GM12878 (cell line): ENCODE measurements around the gene ZNF350.
"Not testable (repeated sequence)": the region's sequence is repeated elsewhere in the genome, so short reads cannot be mapped to it uniquely, and the experiment has no call there.

ENCODE experiments used
- GABPA ChIP-seq: IDR thresholded peaks from 2 replicates; pipeline ENCODE4 v1.6.1; 2014; ENCODE audit warnings: antibody characterized with exemption, low read depth, mild to moderate bottlenecking, inconsistent platforms
- POLR2A ChIP-seq: IDR thresholded peaks from 2 replicates; pipeline ENCODE4 v1.6.1; 2011; ENCODE audit warnings: low read depth, mild to moderate bottlenecking, low read length
- SMC3 ChIP-seq: IDR thresholded peaks from 2 replicates; pipeline ENCODE4 v1.6.1; 2011; ENCODE audit warnings: low read length, improper control_type of control experiment, borderline replicate concordance
- SREBF2 ChIP-seq: IDR thresholded peaks from 2 replicates; pipeline ENCODE4 v1.6.1; 2012; ENCODE audit warnings: mild to moderate bottlenecking, low read length
- YY1 ChIP-seq: IDR thresholded peaks from 2 replicates; pipeline ENCODE4 v1.6.1; 2011; ENCODE audit warnings: low read depth, mild to moderate bottlenecking, low read length
- TF ChIP-seq, protein P1 (sequence below): IDR thresholded peaks from 2 replicates; pipeline ENCODE4 v1.6.1; 2011; ENCODE audit warnings: low read depth, mild to moderate bottlenecking, low read length, moderate library complexity, borderline replicate concordance; ENCODE audit errors: extremely low read depth
- TF ChIP-seq, protein P2 (sequence below), 3 experiments: IDR thresholded peaks in 2 of 3; conservative IDR thresholded peaks in 1 of 3; 2 replicates each; pipeline ENCODE4 v1.5.1; 2011; ENCODE audit warnings: low read depth in 3 of 3, low read length in 3 of 3, mild to moderate bottlenecking in 3 of 3, control low read depth in 2 of 3, moderate library complexity in 2 of 3, inconsistent platforms in 1 of 3, mixed read lengths in 1 of 3; ENCODE audit not compliant: control insufficient read depth in 2 of 3, insufficient read depth in 1 of 3; ENCODE audit errors: extremely low read depth in 1 of 3
- TF ChIP-seq, protein P3 (sequence below): fragments of 450-650 bp; formaldehyde crosslinking; IDR thresholded peaks from 2 replicates; pipeline ENCODE4 v1.5.0; 2022; ENCODE audit warnings: mild to moderate bottlenecking, missing genetic modification characterization
- TF ChIP-seq, protein P4 (sequence below): IDR thresholded peaks from 2 replicates; pipeline ENCODE4 v1.6.1; 2011; ENCODE audit warnings: low read depth, low read length, improper control_type of control experiment, borderline replicate concordance

DNA sequence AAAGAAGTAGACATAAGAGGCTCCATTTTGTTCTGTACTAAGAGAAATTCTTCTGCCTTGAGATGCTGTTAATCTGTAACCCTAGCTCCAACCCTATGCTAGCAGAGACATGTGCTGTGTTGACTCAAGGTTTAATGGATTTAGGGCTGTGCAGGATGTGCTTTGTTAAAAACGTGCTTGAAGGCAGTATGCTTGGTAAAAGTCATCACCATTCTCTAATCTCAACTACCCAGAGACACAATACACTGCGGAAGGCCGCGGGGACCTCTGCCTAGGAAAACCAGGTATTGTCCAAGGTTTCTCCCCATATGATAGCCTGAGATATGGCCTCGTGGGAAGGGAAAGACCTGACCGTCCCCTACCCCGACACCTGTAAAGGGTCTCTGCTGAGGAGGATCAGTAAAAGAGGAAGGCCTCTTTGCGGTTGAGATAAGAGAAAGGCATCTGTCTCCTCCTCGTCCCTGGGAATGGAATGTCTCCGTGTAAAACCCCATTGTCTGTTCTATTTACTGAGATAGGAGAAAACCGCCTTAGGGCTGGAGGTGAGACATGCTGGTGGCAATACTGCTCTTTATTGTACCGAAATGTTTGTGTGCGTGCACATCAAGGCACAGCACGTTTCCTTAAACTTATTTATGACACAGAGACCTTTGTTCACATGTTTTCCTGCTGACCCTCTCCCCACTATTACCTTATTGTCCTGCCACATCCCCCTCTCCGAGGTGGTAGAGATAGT is 39.8 kb upstream of the ZNF350 start:
- not testable (repeated sequence) for TF ChIP-seq SREBF2, GABPA, POLR2A, SMC3, YY1
- TF ChIP-seq, protein P1, sequence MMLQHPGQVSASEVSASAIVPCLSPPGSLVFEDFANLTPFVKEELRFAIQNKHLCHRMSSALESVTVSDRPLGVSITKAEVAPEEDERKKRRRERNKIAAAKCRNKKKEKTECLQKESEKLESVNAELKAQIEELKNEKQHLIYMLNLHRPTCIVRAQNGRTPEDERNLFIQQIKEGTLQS = not testable (repeated sequence)
- TF ChIP-seq, protein P2, sequence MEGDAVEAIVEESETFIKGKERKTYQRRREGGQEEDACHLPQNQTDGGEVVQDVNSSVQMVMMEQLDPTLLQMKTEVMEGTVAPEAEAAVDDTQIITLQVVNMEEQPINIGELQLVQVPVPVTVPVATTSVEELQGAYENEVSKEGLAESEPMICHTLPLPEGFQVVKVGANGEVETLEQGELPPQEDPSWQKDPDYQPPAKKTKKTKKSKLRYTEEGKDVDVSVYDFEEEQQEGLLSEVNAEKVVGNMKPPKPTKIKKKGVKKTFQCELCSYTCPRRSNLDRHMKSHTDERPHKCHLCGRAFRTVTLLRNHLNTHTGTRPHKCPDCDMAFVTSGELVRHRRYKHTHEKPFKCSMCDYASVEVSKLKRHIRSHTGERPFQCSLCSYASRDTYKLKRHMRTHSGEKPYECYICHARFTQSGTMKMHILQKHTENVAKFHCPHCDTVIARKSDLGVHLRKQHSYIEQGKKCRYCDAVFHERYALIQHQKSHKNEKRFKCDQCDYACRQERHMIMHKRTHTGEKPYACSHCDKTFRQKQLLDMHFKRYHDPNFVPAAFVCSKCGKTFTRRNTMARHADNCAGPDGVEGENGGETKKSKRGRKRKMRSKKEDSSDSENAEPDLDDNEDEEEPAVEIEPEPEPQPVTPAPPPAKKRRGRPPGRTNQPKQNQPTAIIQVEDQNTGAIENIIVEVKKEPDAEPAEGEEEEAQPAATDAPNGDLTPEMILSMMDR (IDR thresholded peaks at IDR 0.05 in 2 of 3, conservative IDR thresholded peaks at IDR 0.05 in 1 of 3; ENCODE audit: control insufficient read depth in 2 of 3, extremely low read depth in 1 of 3, insufficient read depth in 1 of 3, low read depth in 3 of 3, low read length in 3 of 3) = not testable (repeated sequence)
- TF ChIP-seq, protein P3, sequence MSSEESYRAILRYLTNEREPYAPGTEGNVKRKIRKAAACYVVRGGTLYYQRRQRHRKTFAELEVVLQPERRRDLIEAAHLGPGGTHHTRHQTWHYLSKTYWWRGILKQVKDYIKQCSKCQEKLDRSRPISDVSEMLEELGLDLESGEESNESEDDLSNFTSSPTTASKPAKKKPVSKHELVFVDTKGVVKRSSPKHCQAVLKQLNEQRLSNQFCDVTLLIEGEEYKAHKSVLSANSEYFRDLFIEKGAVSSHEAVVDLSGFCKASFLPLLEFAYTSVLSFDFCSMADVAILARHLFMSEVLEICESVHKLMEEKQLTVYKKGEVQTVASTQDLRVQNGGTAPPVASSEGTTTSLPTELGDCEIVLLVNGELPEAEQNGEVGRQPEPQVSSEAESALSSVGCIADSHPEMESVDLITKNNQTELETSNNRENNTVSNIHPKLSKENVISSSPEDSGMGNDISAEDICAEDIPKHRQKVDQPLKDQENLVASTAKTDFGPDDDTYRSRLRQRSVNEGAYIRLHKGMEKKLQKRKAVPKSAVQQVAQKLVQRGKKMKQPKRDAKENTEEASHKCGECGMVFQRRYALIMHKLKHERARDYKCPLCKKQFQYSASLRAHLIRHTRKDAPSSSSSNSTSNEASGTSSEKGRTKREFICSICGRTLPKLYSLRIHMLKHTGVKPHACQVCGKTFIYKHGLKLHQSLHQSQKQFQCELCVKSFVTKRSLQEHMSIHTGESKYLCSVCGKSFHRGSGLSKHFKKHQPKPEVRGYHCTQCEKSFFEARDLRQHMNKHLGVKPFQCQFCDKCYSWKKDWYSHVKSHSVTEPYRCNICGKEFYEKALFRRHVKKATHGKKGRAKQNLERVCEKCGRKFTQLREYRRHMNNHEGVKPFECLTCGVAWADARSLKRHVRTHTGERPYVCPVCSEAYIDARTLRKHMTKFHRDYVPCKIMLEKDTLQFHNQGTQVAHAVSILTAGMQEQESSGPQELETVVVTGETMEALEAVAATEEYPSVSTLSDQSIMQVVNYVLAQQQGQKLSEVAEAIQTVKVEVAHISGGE (CRISPR knock-in tag) = not testable (repeated sequence)
- TF ChIP-seq, protein P4, sequence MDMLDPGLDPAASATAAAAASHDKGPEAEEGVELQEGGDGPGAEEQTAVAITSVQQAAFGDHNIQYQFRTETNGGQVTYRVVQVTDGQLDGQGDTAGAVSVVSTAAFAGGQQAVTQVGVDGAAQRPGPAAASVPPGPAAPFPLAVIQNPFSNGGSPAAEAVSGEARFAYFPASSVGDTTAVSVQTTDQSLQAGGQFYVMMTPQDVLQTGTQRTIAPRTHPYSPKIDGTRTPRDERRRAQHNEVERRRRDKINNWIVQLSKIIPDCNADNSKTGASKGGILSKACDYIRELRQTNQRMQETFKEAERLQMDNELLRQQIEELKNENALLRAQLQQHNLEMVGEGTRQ = not testable (repeated sequence)
